ENCODE data around the gene SLC25A33. TPM values are rescaled to one million over a fixed set of nuclear protein-coding genes. Genes with fewer than 3 reads are reported as not detected.

Gene SLC25A33
- total RNA-seq, 1 experiment from 2014 or later: 9.4 TPM

DNA sequence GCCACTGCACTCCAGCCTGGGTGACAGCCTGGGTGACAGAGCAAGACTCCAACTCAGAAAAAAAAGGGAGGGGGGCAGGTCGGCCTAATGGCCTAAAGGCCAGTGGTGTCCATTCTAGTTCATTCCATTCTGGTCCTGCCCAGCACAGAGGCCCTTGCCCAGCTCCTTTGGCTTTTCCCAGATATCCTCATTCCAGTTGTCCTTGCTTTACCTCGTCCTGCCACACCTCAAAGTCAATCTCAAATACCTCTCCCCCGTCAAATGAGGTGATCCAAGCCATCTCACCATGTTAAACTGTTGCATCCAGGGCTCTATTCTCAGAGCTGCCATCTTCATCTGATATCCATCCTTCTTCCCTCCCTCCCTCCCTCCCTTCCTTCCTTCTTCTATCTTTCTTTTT is 92.3 kb downstream of the SLC25A33 start:
- no peaks in the 10 kb centered on the region; a peak in 1 of 7 replicates for H3K36me3 Mint-ChIP-seq (ENCODE audit: insufficient read depth in 1 of 3, low read depth in 3 of 3)
- H3K4me1 ChIP-seq (ENCODE audit: insufficient read depth, low read length): no peaks in the 10 kb centered on the region
- no peak overlapping the region for H2AFZ ChIP-seq (ENCODE audit: low read length)
- H2BK120ac ChIP-seq (ENCODE audit: low read depth, low read length, poor library complexity, severe bottlenecking): no peak overlapping the region
- H3K4me2 ChIP-seq (ENCODE audit: insufficient read depth, insufficient read length, low read length): no peak overlapping the region
- peaks cover 6 to 8% of the 10 kb centered on the region in 2 experiments for H3K9me3 Mint-ChIP-seq
- no peaks in the 10 kb centered on the region for H3K79me1 ChIP-seq (ENCODE audit: insufficient read depth, low read depth, low read length, poor library complexity, severe bottlenecking)
- H3K4ac ChIP-seq (ENCODE audit: low read depth, low read length): no peak overlapping the region
- H3K27ac Mint-ChIP-seq: no peak overlapping the region
- H3K4me3 Mint-ChIP-seq: no peak overlapping the region
- peaks cover 23% of the 10 kb centered on the region for H3K27me3 Mint-ChIP-seq (ENCODE audit: low read depth)
- no peaks in the 10 kb centered on the region for H3K23me2 ChIP-seq (ENCODE audit: insufficient read length, low read depth, low read length, poor library complexity, severe bottlenecking)
- no peak overlapping the region for H3K9ac ChIP-seq (ENCODE audit: extremely low read depth, insufficient read length, low read length)
- H2AK5ac ChIP-seq (ENCODE audit: insufficient read length, low read length): no peak overlapping the region
- no peak overlapping the region for H3K14ac ChIP-seq (ENCODE audit: insufficient read depth, low read length)
- H4K8ac ChIP-seq (replicated peaks; ENCODE audit: insufficient read length, low read depth, low read length): no peak overlapping the region
- H4K91ac ChIP-seq (ENCODE audit: insufficient read length, low read depth, low read length): no peak overlapping the region
- DNase-seq: no peak
- no peaks in the 10 kb centered on the region for H3K9me3 ChIP-seq (ENCODE audit: control insufficient read depth, low read depth, low read length)
- peaks cover 0 to 15% of the 10 kb centered on the region in 2 experiments; a peak in 3 of 4 replicates for H3K4me1 Mint-ChIP-seq
- H2BK20ac ChIP-seq (ENCODE audit: low read depth, low read length, poor library complexity, severe bottlenecking): no peak overlapping the region
- no peak overlapping the region for H3K23ac ChIP-seq (ENCODE audit: insufficient read length, low read depth, low read length)
- H3K27ac ChIP-seq (ENCODE audit: insufficient read length, low read depth, low read length): no peak overlapping the region
- WGBS (ENCODE audit: extremely low coverage, insufficient read length, low lambda C conversion rate): no CpG with 5 or more reads among the region's 3 CpGs
- H2BK5ac ChIP-seq (ENCODE audit: insufficient read length, low read length): no peak overlapping the region
- H3K18ac ChIP-seq (ENCODE audit: insufficient read length, low read depth, low read length): no peak overlapping the region
- H4K20me1 ChIP-seq (ENCODE audit: control insufficient read depth, insufficient read depth, insufficient read length): no peaks in the 10 kb centered on the region
- no peak overlapping the region for H3K56ac ChIP-seq (ENCODE audit: insufficient read length, low read depth, low read length)
- TF ChIP-seq, protein P1, sequence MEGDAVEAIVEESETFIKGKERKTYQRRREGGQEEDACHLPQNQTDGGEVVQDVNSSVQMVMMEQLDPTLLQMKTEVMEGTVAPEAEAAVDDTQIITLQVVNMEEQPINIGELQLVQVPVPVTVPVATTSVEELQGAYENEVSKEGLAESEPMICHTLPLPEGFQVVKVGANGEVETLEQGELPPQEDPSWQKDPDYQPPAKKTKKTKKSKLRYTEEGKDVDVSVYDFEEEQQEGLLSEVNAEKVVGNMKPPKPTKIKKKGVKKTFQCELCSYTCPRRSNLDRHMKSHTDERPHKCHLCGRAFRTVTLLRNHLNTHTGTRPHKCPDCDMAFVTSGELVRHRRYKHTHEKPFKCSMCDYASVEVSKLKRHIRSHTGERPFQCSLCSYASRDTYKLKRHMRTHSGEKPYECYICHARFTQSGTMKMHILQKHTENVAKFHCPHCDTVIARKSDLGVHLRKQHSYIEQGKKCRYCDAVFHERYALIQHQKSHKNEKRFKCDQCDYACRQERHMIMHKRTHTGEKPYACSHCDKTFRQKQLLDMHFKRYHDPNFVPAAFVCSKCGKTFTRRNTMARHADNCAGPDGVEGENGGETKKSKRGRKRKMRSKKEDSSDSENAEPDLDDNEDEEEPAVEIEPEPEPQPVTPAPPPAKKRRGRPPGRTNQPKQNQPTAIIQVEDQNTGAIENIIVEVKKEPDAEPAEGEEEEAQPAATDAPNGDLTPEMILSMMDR (conservative IDR thresholded peaks at IDR 0.05): no peak
- no peak overlapping the region for H4K5ac ChIP-seq (ENCODE audit: insufficient read length, low read depth, low read length)
- H3K79me2 ChIP-seq (ENCODE audit: insufficient read depth, low read length): no peaks in the 10 kb centered on the region
- H2BK15ac ChIP-seq (ENCODE audit: low read depth, low read length): no peak overlapping the region
- H2BK12ac ChIP-seq (ENCODE audit: insufficient read length, low read depth, low read length): no peak overlapping the region
- H3T11ph ChIP-seq (ENCODE audit: low read length): no peak overlapping the region
- no peaks in the 10 kb centered on the region for H3K27me3 ChIP-seq (ENCODE audit: insufficient read depth, low read length)

All from H9 (cell line).